ENCODE measurements around the gene SIDT1.
"Not testable (repeated sequence)": the region's sequence is repeated elsewhere in the genome, so short reads cannot be mapped to it uniquely, and the experiment has no call there.

The SIDT1 gene

GRCh38 chr3:113634782-113635474 is 102.6 kb downstream of the SIDT1 start:
- no peak for DNase-seq (ENCODE audit: low spot score)

DNA sequence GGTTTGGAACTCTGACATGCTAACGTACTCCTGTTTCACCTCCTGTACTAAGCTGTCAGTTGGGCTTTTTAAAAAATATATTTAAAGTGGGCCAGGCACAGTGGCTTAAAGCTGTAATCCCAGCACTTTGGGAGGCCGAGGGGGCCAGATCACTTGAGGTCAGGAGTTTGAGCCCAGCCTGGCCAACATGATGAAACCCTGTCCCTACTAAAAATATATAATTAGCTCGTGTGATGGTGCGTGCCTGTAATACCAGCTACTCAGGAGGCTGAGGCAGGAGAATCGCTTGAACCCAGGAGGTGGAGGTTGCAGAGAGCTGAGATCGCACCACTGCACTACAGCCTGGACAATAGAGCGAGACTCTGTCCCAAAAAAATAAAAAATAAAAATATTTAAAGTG is 103.7 kb downstream of the SIDT1 start:
- DNase-seq (ENCODE audit: low spot score): not testable (repeated sequence)

DNA sequence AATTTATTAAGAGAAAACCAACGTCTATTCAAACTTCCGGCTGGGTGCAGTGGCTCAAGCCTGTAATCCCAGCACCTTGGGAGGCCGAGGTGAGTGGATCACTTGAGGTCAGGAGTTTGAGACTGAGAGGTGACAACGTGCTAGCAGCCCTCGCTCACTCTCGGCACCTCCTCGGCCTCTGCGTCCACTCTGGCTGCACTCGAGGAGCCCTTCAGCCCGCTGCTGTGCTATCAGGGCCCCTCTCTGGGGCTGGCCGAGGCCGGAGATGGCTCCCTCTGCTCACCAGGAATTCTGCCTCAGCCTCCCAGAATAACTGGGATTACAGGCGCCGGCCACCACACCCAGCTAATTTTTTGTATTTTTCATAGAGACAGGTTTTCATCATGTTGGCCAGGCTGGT is 105.4 kb downstream of the SIDT1 start:
- no peak for DNase-seq (ENCODE audit: low spot score)

DNA sequence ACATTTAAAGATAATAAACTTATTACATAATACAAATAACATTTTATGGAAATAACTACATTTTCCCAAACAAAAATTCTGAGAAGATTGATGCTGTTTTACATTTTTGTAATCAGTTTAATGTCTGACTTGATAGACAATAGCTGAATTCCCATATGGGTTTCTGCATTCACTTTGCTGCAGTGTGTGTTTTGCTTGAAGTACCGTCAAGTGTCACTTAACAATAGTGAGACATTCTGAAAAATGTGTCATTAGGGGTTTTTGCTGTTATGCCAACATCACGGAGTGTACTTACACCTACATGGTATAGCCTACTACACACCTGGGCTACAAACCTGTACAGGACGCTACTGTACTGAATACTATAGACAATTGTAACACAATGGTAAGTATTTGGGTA is 106.6 kb downstream of the SIDT1 start:
- DNase-seq (ENCODE audit: low spot score): no peak

- no peak for DNase-seq (ENCODE audit: low spot score)
These were observed 111.2 kb downstream of the SIDT1 start for GRCh38 chr3:113643583-113643982.

DNA sequence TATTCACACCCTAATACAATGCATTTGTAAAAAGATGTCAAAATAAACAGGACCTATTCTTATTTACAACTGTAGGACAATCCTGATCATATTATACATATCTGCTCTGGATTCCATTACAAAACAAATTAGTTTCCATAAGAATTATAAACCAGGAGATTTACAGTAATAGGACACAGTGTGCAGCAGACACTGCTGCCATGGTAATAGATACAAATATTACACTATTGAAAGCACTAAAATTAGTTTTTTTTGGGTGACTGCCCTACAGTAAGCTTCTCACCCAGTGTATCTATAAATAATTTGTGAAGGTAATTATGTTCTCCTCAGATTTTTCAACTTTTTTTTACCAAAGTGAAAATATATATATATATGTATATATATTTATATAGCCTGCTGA is 116.2 kb downstream of the SIDT1 start:
- DNase-seq (ENCODE audit: low spot score): no peak

DNA sequence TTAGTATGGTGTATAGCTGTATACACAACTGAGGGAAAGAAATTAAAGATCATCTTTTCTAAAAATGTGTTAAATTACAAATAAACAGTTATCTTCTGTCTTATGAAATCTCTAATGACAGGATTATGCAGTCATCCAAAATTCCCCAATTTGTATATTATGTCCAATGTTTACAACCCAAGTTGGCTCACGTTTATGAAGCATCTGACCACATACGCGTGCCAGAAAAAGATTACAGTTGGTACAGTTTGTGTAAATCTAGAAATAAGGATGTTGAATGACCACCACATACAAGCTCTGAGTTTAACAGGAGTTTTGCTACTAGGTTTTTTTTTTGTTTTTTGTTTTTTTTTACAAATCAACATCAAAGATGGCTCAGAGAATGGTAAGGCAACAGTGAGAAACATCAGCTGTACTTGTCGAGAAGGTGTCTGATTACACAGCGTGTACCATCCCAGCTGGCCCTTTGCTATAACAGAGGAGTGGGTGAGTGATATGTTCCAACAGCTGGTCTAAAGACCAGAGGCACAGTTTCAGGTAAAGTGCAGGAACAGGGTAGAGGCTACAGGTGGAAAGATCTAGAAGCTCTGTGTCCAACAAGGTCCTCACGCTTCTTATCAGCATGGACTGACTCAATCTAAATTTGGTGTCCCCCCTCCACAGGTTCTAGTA is 117.0 kb downstream of the SIDT1 start:
- DNase-seq (ENCODE audit: low spot score): no peak

DNA sequence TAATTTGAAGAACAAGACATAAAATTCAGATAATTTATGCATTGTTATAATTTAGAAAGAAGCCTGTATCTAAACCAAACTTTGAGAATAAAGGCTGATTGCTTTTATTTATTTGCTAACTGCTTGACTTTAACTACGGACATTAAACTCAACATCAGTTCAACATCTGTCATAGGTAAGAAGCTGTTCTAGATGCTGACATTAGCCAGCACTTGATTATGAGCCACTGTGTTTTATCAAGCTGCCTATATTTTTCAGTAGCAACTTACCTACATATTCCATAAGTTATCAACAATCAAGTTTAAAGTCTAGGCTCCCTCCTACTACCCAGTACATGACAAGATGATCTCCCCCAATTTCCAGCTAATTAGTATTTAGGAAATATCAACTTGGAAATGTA is 122.0 kb downstream of the SIDT1 start:
- no peak for DNase-seq (ENCODE audit: low spot score)

GRCh38 chr3:113654851-113655250 is 122.5 kb downstream of the SIDT1 start:
- no peak for DNase-seq (ENCODE audit: low spot score)

DNA sequence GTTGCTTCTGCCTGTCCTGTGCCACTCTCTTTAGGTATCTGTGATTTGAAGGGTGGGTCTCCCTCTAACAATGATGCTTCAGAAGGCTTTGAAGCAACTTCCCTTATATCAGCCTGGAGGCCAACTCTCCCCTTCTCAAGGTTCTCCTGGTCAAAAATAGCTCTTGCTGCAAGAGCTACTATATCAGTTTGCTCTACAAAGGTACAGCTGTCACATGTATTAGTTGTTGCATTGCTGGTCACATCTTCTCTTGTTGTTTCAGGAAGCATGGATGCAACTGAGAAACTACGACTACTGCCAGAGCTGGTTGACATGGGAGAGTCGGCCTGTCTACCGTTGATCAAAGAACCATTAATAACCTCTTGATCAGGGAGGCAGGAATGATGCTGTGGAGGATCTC is 125.8 kb downstream of the SIDT1 start:
- DNase-seq (ENCODE audit: low spot score): no peak

DNA sequence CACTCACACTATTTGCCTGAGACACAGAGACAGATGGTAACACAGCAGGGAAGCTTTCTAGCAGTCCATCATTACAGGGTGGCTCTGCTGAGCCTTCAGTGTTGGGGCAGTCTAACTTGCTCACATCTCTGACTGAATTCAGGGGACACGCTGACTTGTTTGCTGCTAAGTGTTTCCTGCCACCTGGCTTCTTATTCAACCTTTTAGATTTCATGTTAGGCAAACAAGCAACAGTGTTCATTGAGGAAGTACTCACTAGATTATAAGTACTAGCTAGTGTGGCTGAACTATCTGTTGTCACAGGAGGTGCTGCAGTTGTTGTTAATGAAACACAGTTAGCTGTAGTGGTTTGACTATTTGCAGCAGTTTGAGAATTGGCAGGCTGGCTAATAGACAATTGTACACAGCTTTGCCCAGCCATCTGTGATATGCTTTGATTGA is 126.8 kb downstream of the SIDT1 start:
- DNase-seq (ENCODE audit: low spot score): no peak

DNA sequence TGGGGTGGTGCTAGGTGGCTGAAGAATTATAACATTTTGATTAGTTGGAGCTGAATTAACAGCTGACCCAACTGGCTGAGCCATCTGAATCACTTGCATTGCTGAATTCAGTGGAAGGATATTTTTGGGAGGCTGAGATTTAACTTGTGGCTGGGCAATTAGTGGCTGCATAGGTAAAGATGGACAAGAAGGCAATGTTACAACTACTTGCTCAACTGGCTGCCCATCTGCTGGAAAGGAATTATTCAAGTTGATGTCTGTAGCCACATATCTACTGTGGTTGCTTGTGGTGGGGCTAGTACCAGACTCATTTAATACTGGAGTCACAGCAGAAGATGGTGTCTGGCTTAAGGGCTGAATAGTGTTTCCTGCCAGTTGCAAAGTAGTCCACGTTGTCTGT is 127.6 kb downstream of the SIDT1 start:
- no peak for DNase-seq (ENCODE audit: low spot score)

DNA sequence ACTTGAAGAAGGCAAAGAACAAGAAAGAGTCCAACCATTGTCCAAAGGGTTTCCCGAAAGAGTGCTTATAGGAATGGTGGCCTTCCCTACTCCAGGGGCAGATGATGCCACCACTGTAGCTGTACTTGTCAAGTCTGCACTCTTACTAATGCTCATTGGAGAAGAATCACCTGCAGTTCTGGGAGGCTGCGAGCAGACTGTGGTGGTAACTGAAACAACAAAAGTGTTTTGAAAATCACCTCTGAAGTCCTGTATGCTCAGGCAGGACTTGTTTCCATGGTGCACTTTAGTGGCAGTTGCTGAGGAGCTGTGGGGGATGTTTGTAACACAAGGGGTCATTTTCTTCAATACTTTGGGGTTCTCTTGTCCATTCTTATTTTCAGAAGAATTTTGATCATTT is 128.1 kb downstream of the SIDT1 start:
- no peak for DNase-seq (ENCODE audit: low spot score)

- DNase-seq (ENCODE audit: low spot score): no peak
These were observed 128.5 kb downstream of the SIDT1 start for GRCh38 chr3:113660896-113661295.

DNA sequence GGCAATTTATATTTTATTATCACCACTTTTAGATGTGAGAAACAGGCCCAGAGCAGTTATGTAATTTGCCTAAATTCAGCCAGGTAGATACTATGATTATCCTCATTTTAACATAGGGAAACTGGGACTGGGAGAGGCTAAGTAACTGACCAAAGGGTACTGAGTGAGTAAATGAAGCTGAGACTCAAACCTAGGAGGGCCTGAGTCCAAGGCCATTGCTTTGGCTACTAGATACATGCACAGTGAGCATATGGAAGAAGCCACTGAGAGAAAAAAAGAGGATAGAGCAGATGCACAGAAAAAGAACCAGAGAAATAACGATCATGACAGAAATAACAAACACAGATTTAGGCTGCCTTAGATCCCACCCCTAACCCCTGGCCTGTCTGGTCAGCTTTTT is 130.5 kb downstream of the SIDT1 start:
- DNase-seq (ENCODE audit: low spot score): no peak

- DNase-seq (ENCODE audit: low spot score): no peak
These were observed 131.0 kb downstream of the SIDT1 start for GRCh38 chr3:113663324-113663750.

DNA sequence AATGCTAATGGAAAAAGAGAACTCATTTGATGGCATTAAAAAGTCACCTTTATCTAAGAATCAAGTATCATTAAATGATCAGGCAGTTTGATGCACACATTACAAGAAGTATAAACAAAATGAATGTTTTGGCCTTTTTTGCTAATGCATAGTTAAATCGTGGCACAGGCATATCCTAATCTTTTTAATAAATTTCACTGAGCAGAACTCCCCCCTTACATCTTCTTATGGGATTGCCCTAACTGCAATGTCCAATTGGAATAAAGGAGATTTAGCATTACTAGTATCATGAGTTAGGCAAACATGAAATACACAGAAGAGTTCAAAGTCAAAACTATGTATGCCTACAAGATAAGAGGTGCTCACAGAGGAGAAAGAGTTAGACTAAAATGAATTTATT is 131.4 kb downstream of the SIDT1 start:
- DNase-seq (ENCODE audit: low spot score): no peak

DNA sequence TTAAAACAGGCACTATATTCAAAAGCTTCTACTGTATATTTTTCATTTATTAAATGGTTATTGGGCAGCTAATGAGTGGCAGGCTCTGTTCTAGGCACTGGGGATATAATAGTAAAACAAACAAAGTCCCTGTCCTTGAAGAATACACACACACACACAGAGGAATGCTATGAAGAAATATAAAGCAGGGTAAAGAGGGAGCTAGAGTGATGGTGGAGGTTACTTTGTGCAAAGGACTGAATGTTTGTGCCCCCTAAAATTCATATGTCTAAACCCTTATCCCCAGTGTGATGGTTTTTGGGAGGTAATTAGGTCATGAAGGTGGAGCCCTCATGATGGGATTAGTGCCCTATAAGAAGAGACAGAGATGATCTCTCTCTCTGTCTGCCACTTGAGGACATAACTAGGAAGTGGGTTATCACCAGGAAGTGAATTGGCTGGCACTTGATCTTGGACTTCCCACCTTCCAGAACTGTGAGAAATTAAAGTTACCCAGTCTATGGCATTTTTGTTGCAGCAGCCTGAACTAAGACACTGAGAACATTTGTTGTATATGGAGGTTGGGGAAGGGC is 132.3 kb downstream of the SIDT1 start:
- DNase-seq (ENCODE audit: low spot score): no peak

DNA sequence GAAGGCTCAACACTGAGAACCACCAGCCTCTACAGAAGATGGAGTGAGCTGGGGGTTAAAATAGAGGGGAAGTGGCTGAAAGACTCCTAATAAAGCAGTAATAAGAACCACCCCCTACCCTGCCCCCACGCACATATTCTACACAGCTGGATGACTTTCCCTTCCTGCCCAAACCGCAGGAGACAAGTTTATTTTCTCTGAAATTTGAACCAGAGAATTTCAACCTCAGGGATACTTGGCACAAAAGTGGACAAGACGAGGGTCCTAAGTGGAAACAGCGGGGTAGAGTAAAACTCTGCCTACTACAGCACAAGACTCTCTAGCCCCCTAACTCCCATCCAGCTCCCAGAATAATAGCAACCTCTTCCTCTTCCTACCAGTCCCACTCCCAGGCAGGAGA is 135.7 kb downstream of the SIDT1 start:
- no peak for DNase-seq (ENCODE audit: low spot score)

GRCh38 chr3:113673593-113673992 is 141.2 kb downstream of the SIDT1 start:
- DNase-seq (ENCODE audit: low spot score): no peak

- DNase-seq (ENCODE audit: low spot score): no peak
These were observed 143.9 kb downstream of the SIDT1 start for GRCh38 chr3:113676261-113676660.

GRCh38 chr3:113677737-113678136 is 145.4 kb downstream of the SIDT1 start:
- no peak for DNase-seq (ENCODE audit: low spot score)

GRCh38 chr3:113678773-113679172 is 146.4 kb downstream of the SIDT1 start:
- DNase-seq (ENCODE audit: low spot score): no peak
